T-helper 2 cell treated with Interferon-gamma antibody and Interleukin-4, amounts not matched to agents 5 μg/mL and 100 μg/mL, for 36 hours (primary cell): ENCODE measurements around the gene SPEF2.
A peak's percentile ranks its signal among the peaks of the same experiment; 100 is the strongest.

Experiments used
- DNase-seq: peaks from one replicate; pipeline ENCODE4 v3.0.0; 2021; ENCODE audit warnings: low spot score
- H3K27ac Mint-ChIP-seq: one replicate; pipeline ENCODE4 v1.8.0; 2021; ENCODE audit warnings: mild to moderate bottlenecking, mixed read lengths
- H3K27me3 Mint-ChIP-seq: one replicate; pipeline ENCODE4 v1.8.0; 2021; ENCODE audit warnings: low read depth, mixed read lengths
- H3K36me3 Mint-ChIP-seq: one replicate; pipeline ENCODE4 v1.8.0; 2021; ENCODE audit warnings: low read depth, mixed read lengths
- H3K4me1 Mint-ChIP-seq: one replicate; pipeline ENCODE4 v1.8.0; 2021; ENCODE audit warnings: low read depth, mixed read lengths
- H3K4me3 Mint-ChIP-seq: one replicate; pipeline ENCODE4 v1.8.0; 2022; ENCODE audit warnings: mild to moderate bottlenecking, moderate library complexity, mixed read lengths
- H3K9me3 Mint-ChIP-seq: one replicate; pipeline ENCODE4 v1.8.0; 2021; ENCODE audit warnings: mixed read lengths

SPEF2 gene

GRCh38 chr5:35626108-35626507 is 8.4 kb downstream of the SPEF2 start:
- no peak overlapping the region for H3K27ac Mint-ChIP-seq
- H3K27me3 Mint-ChIP-seq = no peaks in the 10 kb centered on the region
- H3K36me3 Mint-ChIP-seq = peaks cover 17% of the 10 kb centered on the region
- peaks cover 6% of the 10 kb centered on the region for H3K4me1 Mint-ChIP-seq
- H3K9me3 Mint-ChIP-seq = no peaks in the 10 kb centered on the region
- H3K4me3 Mint-ChIP-seq = no peak overlapping the region
- no peak for DNase-seq

- H3K27ac Mint-ChIP-seq = no peak overlapping the region
- H3K27me3 Mint-ChIP-seq = no peaks in the 10 kb centered on the region
Observed at GRCh38 chr5:35626553-35626952, 8.9 kb downstream of the SPEF2 start.

GRCh38 chr5:35634326-35634725 is 16.7 kb downstream of the SPEF2 start:
- peaks cover 24% of the 10 kb centered on the region for H3K9me3 Mint-ChIP-seq
- H3K27me3 Mint-ChIP-seq = no peaks in the 10 kb centered on the region
- peaks cover 39% of the 10 kb centered on the region for H3K36me3 Mint-ChIP-seq
- no peaks in the 10 kb centered on the region for H3K4me1 Mint-ChIP-seq
- no peak for DNase-seq
- H3K27ac Mint-ChIP-seq = no peak overlapping the region
- H3K4me3 Mint-ChIP-seq = no peak overlapping the region

More at GRCh38 chr5:35626553-35626952, 8.9 kb downstream of the SPEF2 start:
- no peak for DNase-seq
- peaks cover 18% of the 10 kb centered on the region for H3K36me3 Mint-ChIP-seq
- H3K4me3 Mint-ChIP-seq = no peak overlapping the region
- H3K9me3 Mint-ChIP-seq = no peaks in the 10 kb centered on the region
- H3K4me1 Mint-ChIP-seq = peaks cover 6% of the 10 kb centered on the region

- H3K27me3 Mint-ChIP-seq = no peaks in the 10 kb centered on the region
- no peak overlapping the region for H3K27ac Mint-ChIP-seq
- peaks cover 7% of the 10 kb centered on the region for H3K4me1 Mint-ChIP-seq
- peaks cover 17% of the 10 kb centered on the region for H3K36me3 Mint-ChIP-seq
- H3K9me3 Mint-ChIP-seq = no peaks in the 10 kb centered on the region
- no peak for DNase-seq
- no peak overlapping the region for H3K4me3 Mint-ChIP-seq
Observed at GRCh38 chr5:35640623-35641022, 23.0 kb downstream of the SPEF2 start.

- Mint-ChIP-seq H3K9me3 (no peaks in the 10 kb centered on the region), H3K27me3 (no peaks in the 10 kb centered on the region), H3K27ac (no peak overlapping the region), H3K36me3 (peaks cover 14% of the 10 kb centered on the region), H3K4me1 (peaks cover 7% of the 10 kb centered on the region), H3K4me3 (no peak overlapping the region)
- DNase-seq = no peak
Observed at GRCh38 chr5:35644543-35644942, 26.9 kb downstream of the SPEF2 start.

GRCh38 chr5:35647128-35647527 is 29.5 kb downstream of the SPEF2 start:
- Mint-ChIP-seq H3K9me3 (no peaks in the 10 kb centered on the region), H3K4me1 (peaks cover 4% of the 10 kb centered on the region), H3K36me3 (peaks cover 11% of the 10 kb centered on the region), H3K4me3 (no peak overlapping the region), H3K27ac (no peak overlapping the region), H3K27me3 (no peaks in the 10 kb centered on the region)
- no peak for DNase-seq

- Mint-ChIP-seq H3K4me1 (peaks cover 2% of the 10 kb centered on the region), H3K36me3 (peaks cover 9% of the 10 kb centered on the region), H3K4me3 (no peak overlapping the region), H3K27ac (no peak overlapping the region), H3K27me3 (no peaks in the 10 kb centered on the region), H3K9me3 (no peaks in the 10 kb centered on the region)
- no peak for DNase-seq
Observed at GRCh38 chr5:35647712-35648111, 30.0 kb downstream of the SPEF2 start.

GRCh38 chr5:35651002-35651756 is 33.5 kb downstream of the SPEF2 start:
- Mint-ChIP-seq H3K9me3 (no peaks in the 10 kb centered on the region), H3K4me1 (peaks cover 7% of the 10 kb centered on the region), H3K27me3 (no peaks in the 10 kb centered on the region), H3K27ac (no peak overlapping the region), H3K36me3 (peaks cover 2% of the 10 kb centered on the region), H3K4me3 (no peak overlapping the region)
- DNase-seq = peak; percentile 44

GRCh38 chr5:35656721-35657120 is 39.1 kb downstream of the SPEF2 start:
- no peak overlapping the region for H3K27ac Mint-ChIP-seq
- no peaks in the 10 kb centered on the region for H3K36me3 Mint-ChIP-seq
- peaks cover 11% of the 10 kb centered on the region for H3K4me1 Mint-ChIP-seq
- DNase-seq = no peak
- no peaks in the 10 kb centered on the region for H3K27me3 Mint-ChIP-seq
- no peaks in the 10 kb centered on the region for H3K9me3 Mint-ChIP-seq
- H3K4me3 Mint-ChIP-seq = no peak overlapping the region

- Mint-ChIP-seq H3K4me3 (no peak overlapping the region), H3K27me3 (no peaks in the 10 kb centered on the region), H3K9me3 (peaks cover 9% of the 10 kb centered on the region), H3K27ac (no peak overlapping the region), H3K36me3 (peaks cover 9% of the 10 kb centered on the region), H3K4me1 (peaks cover 11% of the 10 kb centered on the region)
- DNase-seq = no peak
Observed at GRCh38 chr5:35657877-35658276, 40.2 kb downstream of the SPEF2 start.

- Mint-ChIP-seq H3K4me3 (no peak overlapping the region), H3K9me3 (peaks cover 20% of the 10 kb centered on the region), H3K36me3 (peaks cover 17% of the 10 kb centered on the region), H3K27me3 (no peaks in the 10 kb centered on the region), H3K4me1 (peaks cover 12% of the 10 kb centered on the region), H3K27ac (no peak overlapping the region)
- no peak for DNase-seq
Observed at GRCh38 chr5:35659556-35659955, 41.9 kb downstream of the SPEF2 start.

- Mint-ChIP-seq H3K36me3 (peaks cover 17% of the 10 kb centered on the region), H3K4me3 (no peak overlapping the region), H3K9me3 (peaks cover 20% of the 10 kb centered on the region), H3K27ac (no peak overlapping the region), H3K27me3 (no peaks in the 10 kb centered on the region), H3K4me1 (peaks cover 15% of the 10 kb centered on the region)
- no peak for DNase-seq
Observed at GRCh38 chr5:35660451-35660850, 42.8 kb downstream of the SPEF2 start.

- Mint-ChIP-seq H3K9me3 (peaks cover 25% of the 10 kb centered on the region), H3K27me3 (no peaks in the 10 kb centered on the region), H3K4me1 (peaks cover 35% of the 10 kb centered on the region), H3K27ac (no peak overlapping the region), H3K4me3 (no peak overlapping the region), H3K36me3 (peaks cover 30% of the 10 kb centered on the region)
- DNase-seq = no peak
Observed at GRCh38 chr5:35664584-35664983, 46.9 kb downstream of the SPEF2 start.

- Mint-ChIP-seq H3K36me3 (peaks cover 30% of the 10 kb centered on the region), H3K4me3 (no peak overlapping the region), H3K9me3 (peaks cover 25% of the 10 kb centered on the region), H3K27me3 (no peaks in the 10 kb centered on the region), H3K27ac (no peak overlapping the region), H3K4me1 (peaks cover 37% of the 10 kb centered on the region)
- no peak for DNase-seq
Observed at GRCh38 chr5:35665096-35665495, 47.4 kb downstream of the SPEF2 start.

GRCh38 chr5:35668319-35668718 is 50.7 kb downstream of the SPEF2 start:
- Mint-ChIP-seq H3K9me3 (peaks cover 12% of the 10 kb centered on the region), H3K27me3 (no peaks in the 10 kb centered on the region), H3K36me3 (peaks cover 20% of the 10 kb centered on the region), H3K4me1 (peaks cover 63% of the 10 kb centered on the region), H3K27ac (no peak overlapping the region), H3K4me3 (no peak overlapping the region)
- no peak for DNase-seq
